GM12873 (cell line): ENCODE measurements around the gene C6orf132.

Source experiments
- TF ChIP-seq, protein P1 (sequence below): IDR thresholded peaks from 2 replicates; pipeline ENCODE4 v1.5.1; 2012; ENCODE audit warnings: low read depth, mild to moderate bottlenecking, moderate library complexity, low read length, control low read depth; ENCODE audit not compliant: insufficient read depth; ENCODE audit errors: missing control alignments

Gene C6orf132

GRCh38 chr6:42131531-42131930, 10.9 kb downstream of the C6orf132 start:
- TF ChIP-seq, protein P1, sequence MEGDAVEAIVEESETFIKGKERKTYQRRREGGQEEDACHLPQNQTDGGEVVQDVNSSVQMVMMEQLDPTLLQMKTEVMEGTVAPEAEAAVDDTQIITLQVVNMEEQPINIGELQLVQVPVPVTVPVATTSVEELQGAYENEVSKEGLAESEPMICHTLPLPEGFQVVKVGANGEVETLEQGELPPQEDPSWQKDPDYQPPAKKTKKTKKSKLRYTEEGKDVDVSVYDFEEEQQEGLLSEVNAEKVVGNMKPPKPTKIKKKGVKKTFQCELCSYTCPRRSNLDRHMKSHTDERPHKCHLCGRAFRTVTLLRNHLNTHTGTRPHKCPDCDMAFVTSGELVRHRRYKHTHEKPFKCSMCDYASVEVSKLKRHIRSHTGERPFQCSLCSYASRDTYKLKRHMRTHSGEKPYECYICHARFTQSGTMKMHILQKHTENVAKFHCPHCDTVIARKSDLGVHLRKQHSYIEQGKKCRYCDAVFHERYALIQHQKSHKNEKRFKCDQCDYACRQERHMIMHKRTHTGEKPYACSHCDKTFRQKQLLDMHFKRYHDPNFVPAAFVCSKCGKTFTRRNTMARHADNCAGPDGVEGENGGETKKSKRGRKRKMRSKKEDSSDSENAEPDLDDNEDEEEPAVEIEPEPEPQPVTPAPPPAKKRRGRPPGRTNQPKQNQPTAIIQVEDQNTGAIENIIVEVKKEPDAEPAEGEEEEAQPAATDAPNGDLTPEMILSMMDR: no peak

GRCh38 chr6:42129360-42129676, 13.1 kb downstream of the C6orf132 start:
- TF ChIP-seq, protein P1: no peak

DNA sequence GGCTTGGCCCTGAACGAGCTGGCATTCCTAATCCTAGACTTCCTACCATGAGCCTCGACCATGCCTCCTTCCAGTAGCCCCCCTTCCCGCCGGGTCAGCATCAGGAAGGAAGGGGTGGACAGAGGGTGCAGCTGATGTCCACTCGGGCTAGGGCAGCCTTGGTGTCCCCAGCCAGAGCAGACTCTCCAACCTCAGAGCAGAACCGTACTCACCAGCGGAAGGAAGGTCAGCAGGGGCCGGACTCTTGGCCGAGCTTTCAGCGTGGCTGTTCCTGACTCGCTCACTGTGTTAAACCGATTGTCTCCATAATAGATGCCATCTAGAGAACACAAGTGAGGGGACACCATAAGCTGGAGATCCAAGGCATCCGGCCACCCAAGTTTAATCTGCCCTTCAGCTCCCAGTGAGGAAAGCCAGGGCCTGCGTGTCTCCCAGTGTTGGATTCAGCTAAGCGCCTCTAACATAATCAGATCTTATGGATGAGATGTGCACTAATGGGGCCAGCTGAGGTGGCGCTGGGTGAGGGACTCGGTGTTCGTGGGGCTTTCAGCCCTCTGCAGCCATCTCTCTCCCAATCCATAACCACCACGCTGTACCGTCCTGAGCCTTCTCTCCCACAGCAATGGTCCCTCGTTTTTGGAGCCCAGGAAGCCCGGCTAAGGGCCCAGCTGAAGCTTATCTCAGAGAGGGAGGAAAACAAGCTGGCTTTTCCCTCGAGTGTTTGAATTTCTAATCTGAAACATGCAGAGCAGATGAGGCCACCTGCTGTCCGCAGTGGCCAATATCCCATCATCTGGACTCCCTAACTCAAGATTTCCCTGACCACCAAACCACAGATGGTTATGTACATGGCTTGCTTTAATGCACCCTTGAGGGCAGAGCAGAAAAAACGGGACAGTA, 13.7 kb downstream of the C6orf132 start:
- TF ChIP-seq, protein P1: no peak

GRCh38 chr6:42125663-42126062, 16.8 kb downstream of the C6orf132 start:
- TF ChIP-seq, protein P1: no peak

DNA sequence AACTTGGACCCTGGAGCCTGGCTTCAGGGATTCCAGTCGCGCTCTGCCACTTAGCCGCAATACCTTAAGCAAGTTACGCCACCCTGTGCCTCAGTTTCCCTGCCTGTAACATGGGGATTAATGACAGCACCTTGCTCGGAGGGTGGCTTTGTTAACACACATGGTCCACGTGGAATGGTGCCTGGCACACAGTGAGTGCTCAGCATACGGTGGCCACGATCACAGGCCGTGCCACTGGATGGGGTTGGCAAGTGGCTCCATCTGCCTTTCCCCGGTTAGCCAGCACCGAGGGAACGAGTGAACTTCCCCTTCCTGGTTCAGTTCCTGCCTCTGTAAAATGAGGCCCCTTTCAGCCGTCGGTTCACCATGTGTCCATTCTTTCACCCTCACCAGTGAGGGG, 17.2 kb downstream of the C6orf132 start:
- TF ChIP-seq, protein P1: no peak

DNA sequence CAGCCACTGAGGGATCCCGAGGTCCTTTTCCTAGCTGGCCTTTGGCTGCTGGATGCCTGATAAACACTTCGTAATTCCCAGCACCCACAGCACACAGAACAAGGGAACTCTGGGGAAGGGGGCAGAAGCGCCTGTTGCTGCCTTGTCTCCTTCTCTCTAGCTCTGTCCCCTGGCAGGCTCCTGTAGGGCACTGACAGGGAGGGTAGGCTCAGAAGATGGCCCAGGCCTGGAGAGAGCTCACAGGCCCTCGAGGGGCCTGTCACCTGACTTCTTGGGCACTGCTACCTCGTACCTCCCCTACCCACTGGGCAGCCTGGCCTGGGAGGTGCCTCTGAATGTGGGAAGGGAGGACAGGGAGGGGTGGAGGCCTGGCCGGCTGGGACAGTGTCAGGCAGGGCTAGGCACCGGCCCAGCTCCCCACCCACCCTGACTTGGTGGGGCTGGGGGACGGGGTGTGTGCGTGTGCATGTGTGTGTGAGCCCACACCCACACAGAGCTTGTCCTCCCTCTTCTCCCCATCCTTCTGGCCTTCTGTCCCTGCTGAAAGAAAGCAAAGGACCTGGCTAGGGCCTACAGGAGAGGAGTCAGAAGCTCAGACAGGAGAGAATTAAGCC, 18.1 kb downstream of the C6orf132 start:
- TF ChIP-seq, protein P1: no peak

DNA sequence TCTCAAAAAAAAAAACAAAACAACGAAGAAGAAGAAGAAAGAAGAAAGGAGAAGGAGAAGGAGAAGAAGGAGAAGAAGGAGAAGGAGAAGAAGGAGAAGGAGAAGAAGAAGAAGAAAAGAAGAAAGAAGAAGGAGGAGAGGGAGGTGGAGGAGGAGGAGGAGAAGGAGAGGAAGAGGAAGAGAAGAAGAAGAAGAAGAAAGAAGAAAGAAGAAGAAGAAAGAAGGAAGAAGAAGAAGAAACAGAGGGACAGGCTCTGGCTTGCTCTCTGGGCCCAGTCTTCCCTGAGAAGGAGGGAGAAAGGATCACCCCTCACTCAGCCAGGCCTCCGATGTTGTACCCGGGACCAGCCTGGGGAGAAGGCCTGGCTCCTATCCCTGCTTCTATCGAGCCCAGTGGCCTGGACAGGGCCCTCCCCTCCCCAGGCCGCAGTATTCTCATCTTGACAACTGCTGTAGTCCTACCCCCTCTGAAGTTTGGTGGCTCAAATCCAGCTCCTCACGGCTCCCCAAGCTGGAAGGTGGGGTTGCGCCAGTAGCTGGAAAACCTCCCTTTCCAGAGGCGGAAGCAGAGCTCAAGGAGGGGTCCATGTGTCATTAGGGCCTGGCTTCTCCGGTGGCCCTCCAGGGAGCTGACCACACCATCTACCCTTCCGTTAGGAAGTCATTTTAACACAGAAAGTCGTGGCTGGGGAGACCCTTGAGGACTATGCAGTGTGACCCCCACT, 18.9 kb downstream of the C6orf132 start:
- TF ChIP-seq, protein P1: no peak
